Activated T-helper 17 cell treated with anti-CD3 and anti-CD28 coated beads, Interleukin-2, amount 50 U/mL, for 72 hours (primary cell): ENCODE measurements around the gene NDST1. TPM values are rescaled to one million over a fixed set of nuclear protein-coding genes. Genes with fewer than 3 reads are reported as not detected.

Experiments
- ATAC-seq: fragments of 150-1000 bp; cut with Tn5 transposase; replicated peaks from 2 replicates; pipeline ENCODE4 v1.10.0; 2021; ENCODE audit warnings: mild to moderate bottlenecking, moderate library complexity
- H3K27ac Mint-ChIP-seq: one replicate; pipeline ENCODE4 v1.8.0; 2022; ENCODE audit warnings: mixed read lengths
- H3K27me3 Mint-ChIP-seq: one replicate; pipeline ENCODE4 v1.8.0; 2022; ENCODE audit warnings: mixed read lengths
- H3K36me3 Mint-ChIP-seq: one replicate; pipeline ENCODE4 v1.8.0; 2022; ENCODE audit warnings: low read depth, mild to moderate bottlenecking, mixed read lengths
- H3K4me1 Mint-ChIP-seq: one replicate; pipeline ENCODE4 v1.8.0; 2022; ENCODE audit warnings: mixed read lengths
- H3K4me3 Mint-ChIP-seq: one replicate; pipeline ENCODE4 v1.8.0; 2022; ENCODE audit warnings: mild to moderate bottlenecking, mixed read lengths
- H3K9me3 Mint-ChIP-seq: one replicate; pipeline ENCODE4 v1.8.0; 2022; ENCODE audit warnings: mixed read lengths
- total RNA-seq, 2 donors: library from RNA; stranded (reverse); gene quantifications; one replicate each; pipeline ENCODE4 v1.2.3, GENCODE V29; 2022

The NDST1 gene
- total RNA-seq, 2 donors from 2014 or later, result 0.48 to 1.8 TPM

GRCh38 chr5:150521522-150521817 lies 13.5 kb downstream of the NDST1 start:
- no peak for ATAC-seq
- Mint-ChIP-seq H3K36me3 (no peaks in the 10 kb centered on the region), H3K4me3 (no peak overlapping the region), H3K27me3 (no peaks in the 10 kb centered on the region), H3K9me3 (no peaks in the 10 kb centered on the region), H3K4me1 (no peaks in the 10 kb centered on the region), H3K27ac (no peak overlapping the region)

- H3K27me3 Mint-ChIP-seq, result no peaks in the 10 kb centered on the region
- H3K4me3 Mint-ChIP-seq, result no peak overlapping the region
- no peaks in the 10 kb centered on the region for H3K4me1 Mint-ChIP-seq
- H3K36me3 Mint-ChIP-seq, result no peaks in the 10 kb centered on the region
- no peak for ATAC-seq
- no peak overlapping the region for H3K27ac Mint-ChIP-seq
- H3K9me3 Mint-ChIP-seq, result no peaks in the 10 kb centered on the region
These were observed 14.1 kb downstream of the NDST1 start for GRCh38 chr5:150521939-150522503.

GRCh38 chr5:150522504-150523414 lies 14.8 kb downstream of the NDST1 start:
- no peaks in the 10 kb centered on the region for H3K4me1 Mint-ChIP-seq
- H3K27me3 Mint-ChIP-seq, result no peaks in the 10 kb centered on the region
- no peak for ATAC-seq
- no peaks in the 10 kb centered on the region for H3K36me3 Mint-ChIP-seq
- H3K27ac Mint-ChIP-seq, result no peak overlapping the region
- H3K9me3 Mint-ChIP-seq, result no peaks in the 10 kb centered on the region
- no peak overlapping the region for H3K4me3 Mint-ChIP-seq

DNA sequence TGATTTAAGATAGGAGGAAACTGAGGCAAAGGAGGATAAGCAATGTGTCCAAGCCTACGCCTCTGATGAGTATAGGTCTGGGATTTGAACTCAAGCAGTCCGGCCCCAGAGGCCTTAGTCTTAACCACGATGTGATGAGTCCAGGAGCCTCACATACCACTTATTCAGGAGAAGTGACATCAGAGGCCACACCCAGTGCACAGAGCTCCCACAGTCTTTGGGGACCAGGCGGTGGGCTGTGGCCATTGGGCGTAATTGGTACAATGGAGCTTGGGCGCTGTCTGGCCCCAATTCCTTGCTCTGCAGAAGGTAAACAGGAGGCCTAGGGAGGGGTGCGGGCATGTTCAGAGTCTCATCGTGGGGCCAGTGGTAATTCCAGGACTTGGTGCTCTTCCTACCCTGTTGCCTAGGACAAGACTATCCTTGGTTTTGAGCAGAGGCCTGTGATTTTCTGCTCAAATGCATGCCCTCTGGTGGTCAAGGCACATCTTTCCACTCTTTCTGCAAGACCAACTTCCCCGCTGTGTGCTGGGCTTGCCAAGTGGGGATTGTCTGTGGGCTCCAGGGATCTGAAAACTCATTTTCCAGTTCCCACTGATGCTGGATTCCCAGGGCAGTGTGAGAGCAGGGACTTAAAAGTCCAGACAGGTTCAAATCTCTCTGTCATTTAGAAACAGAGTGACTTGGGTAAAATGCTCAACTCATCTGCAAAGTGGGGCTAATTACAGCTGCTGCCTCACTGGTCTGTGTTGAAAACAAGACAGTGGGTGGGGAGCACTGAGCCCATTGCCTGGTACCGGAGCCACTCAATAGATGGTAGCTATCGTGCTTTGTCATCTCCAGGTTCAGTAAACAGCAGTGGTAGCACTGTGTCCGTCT lies 15.8 kb downstream of the NDST1 start:
- Mint-ChIP-seq H3K9me3 (no peaks in the 10 kb centered on the region), H3K27me3 (no peaks in the 10 kb centered on the region), H3K4me3 (no peak overlapping the region), H3K36me3 (no peaks in the 10 kb centered on the region), H3K27ac (no peak overlapping the region), H3K4me1 (no peaks in the 10 kb centered on the region)
- no peak for ATAC-seq

GRCh38 chr5:150525163-150525562 lies 17.2 kb downstream of the NDST1 start:
- Mint-ChIP-seq H3K27me3 (no peaks in the 10 kb centered on the region), H3K4me1 (no peaks in the 10 kb centered on the region), H3K36me3 (no peaks in the 10 kb centered on the region), H3K27ac (no peak overlapping the region), H3K9me3 (no peaks in the 10 kb centered on the region), H3K4me3 (no peak overlapping the region)
- no peak for ATAC-seq

- H3K36me3 Mint-ChIP-seq, result no peaks in the 10 kb centered on the region
- H3K27ac Mint-ChIP-seq, result no peak overlapping the region
- no peaks in the 10 kb centered on the region for H3K27me3 Mint-ChIP-seq
- H3K4me1 Mint-ChIP-seq, result no peaks in the 10 kb centered on the region
- H3K4me3 Mint-ChIP-seq, result no peak overlapping the region
- ATAC-seq, result no peak
- H3K9me3 Mint-ChIP-seq, result no peaks in the 10 kb centered on the region
These were observed 17.9 kb downstream of the NDST1 start for GRCh38 chr5:150525781-150526180.

DNA sequence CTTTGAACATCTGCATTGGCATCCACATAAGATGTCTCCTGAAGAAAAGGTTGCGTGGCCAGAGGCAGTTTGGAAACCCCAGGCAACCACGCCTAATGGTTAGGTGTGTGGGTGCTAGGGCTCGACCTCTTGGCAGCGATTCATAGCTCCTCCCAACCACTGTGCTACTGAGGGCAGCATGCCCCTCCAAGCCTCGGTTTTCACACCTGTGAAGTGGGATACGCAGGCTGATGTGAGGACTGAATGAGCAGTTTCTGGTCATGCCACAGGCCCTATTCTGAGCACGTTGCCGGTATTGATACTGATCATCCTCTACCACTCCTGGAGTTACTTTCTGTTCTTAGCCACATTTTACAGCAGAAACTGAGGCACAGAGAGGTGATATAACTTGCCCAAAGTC lies 19.1 kb downstream of the NDST1 start:
- Mint-ChIP-seq H3K27me3 (no peaks in the 10 kb centered on the region), H3K4me1 (no peaks in the 10 kb centered on the region), H3K9me3 (no peaks in the 10 kb centered on the region), H3K27ac (no peak overlapping the region), H3K36me3 (no peaks in the 10 kb centered on the region), H3K4me3 (no peak overlapping the region)
- ATAC-seq, result peak; percentile 23

- H3K27ac Mint-ChIP-seq, result no peak overlapping the region
- no peaks in the 10 kb centered on the region for H3K4me1 Mint-ChIP-seq
- H3K4me3 Mint-ChIP-seq, result no peak overlapping the region
These were observed 19.9 kb downstream of the NDST1 start for GRCh38 chr5:150527808-150528207.

GRCh38 chr5:150528924-150529546 lies 21.1 kb downstream of the NDST1 start:
- Mint-ChIP-seq H3K36me3 (no peaks in the 10 kb centered on the region), H3K4me3 (no peak overlapping the region), H3K4me1 (no peaks in the 10 kb centered on the region), H3K27me3 (no peaks in the 10 kb centered on the region), H3K9me3 (no peaks in the 10 kb centered on the region), H3K27ac (no peak overlapping the region)
- ATAC-seq, result no peak

More at GRCh38 chr5:150527808-150528207, 19.9 kb downstream of the NDST1 start:
- Mint-ChIP-seq H3K36me3 (no peaks in the 10 kb centered on the region), H3K9me3 (no peaks in the 10 kb centered on the region), H3K27me3 (no peaks in the 10 kb centered on the region)
- ATAC-seq, result no peak

DNA sequence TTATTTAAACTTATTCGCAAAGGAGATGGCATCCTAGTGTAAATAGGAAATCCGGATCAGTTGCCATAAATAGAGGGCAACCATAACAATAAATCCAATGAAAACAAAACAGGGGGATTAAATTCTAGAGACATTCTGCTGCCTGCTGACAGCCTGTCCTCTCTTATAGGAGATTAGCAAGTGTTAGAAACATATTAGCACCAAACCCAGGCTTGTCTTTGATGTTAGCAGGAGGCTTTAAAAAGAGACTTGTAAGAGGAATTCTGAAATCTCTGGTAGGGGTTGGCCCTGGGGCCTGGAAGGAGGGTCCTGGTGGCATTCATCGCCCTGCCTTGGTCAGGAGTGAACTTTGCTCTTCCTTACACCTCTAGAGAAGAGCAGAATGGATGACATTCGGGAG lies 21.6 kb downstream of the NDST1 start:
- Mint-ChIP-seq H3K9me3 (no peaks in the 10 kb centered on the region), H3K27me3 (no peaks in the 10 kb centered on the region), H3K4me1 (no peaks in the 10 kb centered on the region), H3K36me3 (no peaks in the 10 kb centered on the region), H3K27ac (no peak overlapping the region), H3K4me3 (no peak overlapping the region)
- ATAC-seq, result no peak

- no peaks in the 10 kb centered on the region for H3K27me3 Mint-ChIP-seq
- H3K27ac Mint-ChIP-seq, result no peak overlapping the region
- no peak for ATAC-seq
- H3K9me3 Mint-ChIP-seq, result no peaks in the 10 kb centered on the region
- no peaks in the 10 kb centered on the region for H3K4me1 Mint-ChIP-seq
- no peaks in the 10 kb centered on the region for H3K36me3 Mint-ChIP-seq
- no peak overlapping the region for H3K4me3 Mint-ChIP-seq
These were observed 22.5 kb downstream of the NDST1 start for GRCh38 chr5:150530423-150530822.

DNA sequence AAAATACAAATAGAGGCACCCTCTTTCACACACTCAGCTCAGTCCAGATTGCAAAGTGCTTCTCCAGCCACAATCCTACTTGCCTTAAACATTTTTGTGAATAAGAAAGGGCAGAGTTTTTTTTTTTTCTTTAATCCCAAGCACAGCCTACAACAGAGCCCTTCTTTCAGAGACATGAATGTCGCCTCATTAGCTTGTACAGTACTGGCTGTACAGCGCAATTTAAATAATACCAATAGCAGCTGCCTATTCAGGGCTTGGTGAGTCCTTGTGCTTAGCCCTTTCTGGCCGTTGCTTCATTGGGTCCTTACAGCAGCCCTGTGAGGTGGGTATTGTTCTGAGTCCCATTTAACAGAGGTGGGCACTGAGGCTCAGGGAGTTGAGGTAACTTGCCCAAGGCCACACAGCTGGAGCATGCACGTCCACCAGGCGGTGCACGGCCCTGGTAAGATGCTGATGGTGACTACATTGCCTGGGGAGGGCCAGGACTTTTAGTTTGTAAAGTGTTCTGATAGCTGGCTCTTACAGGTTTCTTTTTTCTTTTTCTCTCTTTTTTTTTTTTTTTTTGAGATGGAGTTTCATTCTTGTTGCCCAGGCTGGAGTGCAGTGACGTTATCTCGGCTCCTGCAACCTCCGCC lies 23.1 kb downstream of the NDST1 start:
- Mint-ChIP-seq H3K36me3 (no peaks in the 10 kb centered on the region), H3K27me3 (no peaks in the 10 kb centered on the region), H3K27ac (no peak overlapping the region), H3K9me3 (no peaks in the 10 kb centered on the region), H3K4me1 (no peaks in the 10 kb centered on the region), H3K4me3 (no peak overlapping the region)
- no peak for ATAC-seq

DNA sequence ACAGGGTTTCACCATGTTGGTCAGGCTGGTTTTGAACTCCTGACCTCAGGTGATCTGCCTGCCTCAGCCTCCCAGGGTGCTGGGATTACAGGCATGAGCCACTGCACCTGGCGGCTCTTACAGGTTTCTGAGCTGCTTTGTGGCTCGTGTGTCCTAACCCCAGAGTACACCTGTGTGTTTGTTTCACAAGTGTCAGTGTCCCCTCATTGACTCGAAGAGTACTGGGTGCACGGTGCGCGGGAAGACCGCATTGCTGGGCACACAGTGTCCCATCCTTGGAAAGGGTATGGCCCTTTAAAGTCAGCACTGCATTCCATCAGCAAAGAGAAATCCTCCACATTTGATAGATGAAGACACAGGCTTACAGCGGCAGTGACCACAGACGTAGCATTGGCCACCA lies 23.8 kb downstream of the NDST1 start:
- Mint-ChIP-seq H3K27ac (no peak overlapping the region), H3K9me3 (no peaks in the 10 kb centered on the region), H3K4me3 (no peak overlapping the region), H3K27me3 (no peaks in the 10 kb centered on the region), H3K4me1 (no peaks in the 10 kb centered on the region), H3K36me3 (no peaks in the 10 kb centered on the region)
- no peak for ATAC-seq

GRCh38 chr5:150532151-150532550 lies 24.2 kb downstream of the NDST1 start:
- H3K27ac Mint-ChIP-seq, result no peak overlapping the region
- H3K9me3 Mint-ChIP-seq, result no peaks in the 10 kb centered on the region
- no peaks in the 10 kb centered on the region for H3K4me1 Mint-ChIP-seq

More at GRCh38 chr5:150532151-150532550, 24.2 kb downstream of the NDST1 start:
- Mint-ChIP-seq H3K27me3 (no peaks in the 10 kb centered on the region), H3K36me3 (no peaks in the 10 kb centered on the region), H3K4me3 (no peak overlapping the region)
- no peak for ATAC-seq
